A549 (cell line): Measurements from ENCODE around the gene TMEM158. TPM values are rescaled to one million over a fixed set of nuclear protein-coding genes. Genes with fewer than 3 reads are reported as not detected.

Source experiments
- ATAC-seq, 2 experiments: fragments of 200-7000 bp in 1 of 2; fragments of >200 bp in 1 of 2; cut with Nextera tagmentation in 1 of 2; cut with Tn5 transposase in 1 of 2; 3 replicates each; pipeline versions ENCODE4 v1.8.0 to v1.9.1; 2018 to 2020; ENCODE audit warnings: mild to moderate bottlenecking in 1 of 2, moderate library complexity in 1 of 2
- CTCF ChIA-PET: fragments of 300-600 bp; sonication (Branson Sonifier 250); formaldehyde crosslinking; extraction: SDS; loops from one replicate; lab custom pipeline; 2021; ENCODE audit warnings: antibody characterized with exemption, inconsistent platforms; lab: Yijun Ruan, JAX
- POLR2A ChIA-PET: fragments of 350-600 bp; formaldehyde crosslinking; extraction: SDS; loops from one replicate; lab custom pipeline; 2021; ENCODE audit warnings: antibody characterized with exemption, inconsistent platforms; lab: Yijun Ruan, JAX
- DNase-seq, 2 experiments: peaks; one replicate each; pipeline versions ENCODE4 v3.0.0 to v3.0.0-alpha.2; 2011 to 2016; ENCODE audit warnings: low read depth in 1 of 2, low spot score in 1 of 2
- FAIRE-seq: peaks from 2 replicates; lab custom pipeline; 2011; peaks lifted over from hg19 to GRCh38; lab: Jason Lieb, UNC
- H3K27ac ChIP-seq, 2 experiments: fragments of >200 bp; sonication (Bioruptor Twin); formaldehyde crosslinking; 3 replicates each; pipeline ENCODE4 v1.5.1; 2016 to 2017
- H3K4me1 ChIP-seq: fragments of >200 bp; sonication (Bioruptor Twin); formaldehyde crosslinking; 3 replicates; pipeline ENCODE4 v1.6.1; 2016
- H3K4me2 ChIP-seq: fragments of >200 bp; sonication (Bioruptor Twin); formaldehyde crosslinking; 3 replicates; pipeline ENCODE4 v1.6.1; 2016
- H3K4me3 ChIP-seq: fragments of >200 bp; sonication (Bioruptor Twin); formaldehyde crosslinking; 3 replicates; pipeline ENCODE4 v1.5.1; 2016
- H3K9me3 ChIP-seq: fragments of >200 bp; sonication (Bioruptor Twin); formaldehyde crosslinking; 3 replicates; pipeline ENCODE4 v1.6.1; 2016
- BHLHE40 ChIP-seq: IDR thresholded peaks from 2 replicates; pipeline ENCODE4 v1.6.1; 2012; ENCODE audit warnings: low read depth, low read length, inconsistent platforms
- CHD4 ChIP-seq: fragments of 200-600 bp; sonication (generic); IDR thresholded peaks from 2 replicates; pipeline ENCODE4 v1.6.1; 2016; ENCODE audit warnings: antibody characterized with exemption, mild to moderate bottlenecking, borderline replicate concordance
- EP300 ChIP-seq, 2 experiments: fragments of >200 bp; sonication (Bioruptor Twin); formaldehyde crosslinking; IDR thresholded peaks; 2 replicates in 1 of 2; 3 replicates in 1 of 2; pipeline ENCODE4 v1.6.1; 2016 to 2017
- FOSL2 ChIP-seq, 2 experiments: fragments of 450-650 bp in 1 of 2; fragments of >200 bp in 1 of 2; sonication (Bioruptor Twin) in 1 of 2; formaldehyde crosslinking; IDR thresholded peaks; 2 replicates each; pipeline versions ENCODE4 v1.5.0 to v1.6.1; 2016 to 2020; ENCODE audit warnings: mild to moderate bottlenecking in 1 of 2, moderate library complexity in 1 of 2
- FOXS1 ChIP-seq: fragments of 250-450 bp; sonication (Bioruptor Pico); IDR thresholded peaks from 2 replicates; pipeline ENCODE4 v1.5.0; 2020; ENCODE audit warnings: mild to moderate bottlenecking, moderate library complexity
- HEYL ChIP-seq: fragments of 250-450 bp; sonication (Bioruptor Pico); IDR thresholded peaks from 2 replicates; pipeline ENCODE4 v1.8.0; 2021; ENCODE audit warnings: mild to moderate bottlenecking, moderate library complexity
- HOXB13 ChIP-seq: fragments of 250-450 bp; sonication (Bioruptor Pico); IDR thresholded peaks from 2 replicates; pipeline ENCODE4 v1.5.0; 2020; ENCODE audit warnings: low read depth, mild to moderate bottlenecking, moderate library complexity
- HOXB5 ChIP-seq: fragments of 250-450 bp; sonication (Bioruptor Pico); IDR thresholded peaks from 2 replicates; pipeline ENCODE4 v1.5.0; 2020; ENCODE audit warnings: mild to moderate bottlenecking, moderate library complexity
- JUNB ChIP-seq: fragments of >200 bp; sonication (Bioruptor Twin); formaldehyde crosslinking; IDR thresholded peaks from 2 replicates; pipeline ENCODE4 v1.6.1; 2016
- NFE2L2 ChIP-seq: fragments of 150-350 bp; conservative IDR thresholded peaks from 2 replicates; pipeline ENCODE4 v1.6.1; 2014; ENCODE audit warnings: low read length
- RARB ChIP-seq: fragments of 250-450 bp; sonication (Bioruptor Pico); IDR thresholded peaks from 2 replicates; pipeline ENCODE4 v1.8.0; 2021; ENCODE audit warnings: mild to moderate bottlenecking, moderate library complexity
- RCOR1 ChIP-seq: fragments of 150-350 bp; IDR thresholded peaks from 2 replicates; pipeline ENCODE4 v1.6.1; 2014; ENCODE audit warnings: antibody characterized with exemption, low read length, low read depth
- RNF2 ChIP-seq: fragments of 200-600 bp; sonication (generic); IDR thresholded peaks from 2 replicates; pipeline ENCODE4 v1.6.1; 2016; ENCODE audit warnings: low read depth, mild to moderate bottlenecking, antibody characterized with exemption, moderate library complexity, borderline replicate concordance
- SMC3 ChIP-seq: fragments of >200 bp; sonication (Bioruptor Twin); formaldehyde crosslinking; IDR thresholded peaks from 3 replicates; pipeline ENCODE4 v1.6.1; 2018; ENCODE audit warnings: inconsistent platforms
- WGBS: methylation state at CpG from one replicate; pipeline ENCODE4 v1.1.6; 2017; ENCODE audit errors: missing lambda C conversion rate; 5-methylcytosine and 5-hydroxymethylcytosine counted together
- polyA plus RNA-seq, 4 experiments: library from polyadenylated mRNA; depleted of rRNA in 3 of 4; stranded (reverse); fragments of >200 nt; fragmentation: RNase III in 1 of 4; extraction: RNeasy Plus Mini Kit Qiagen cat#74134 plus additional on column Dnase treatment in 1 of 4; gene quantifications; 2 replicates in 3 of 4; 3 replicates in 1 of 4; pipeline ENCODE4 v1.2.3, GENCODE V29; 2011 to 2017
- TF ChIP-seq, protein P1 (sequence below): fragments of 450-650 bp; IDR thresholded peaks from 2 replicates; pipeline ENCODE4 v1.6.1; 2014; ENCODE audit warnings: antibody characterized with exemption
- TF ChIP-seq, protein P2 (sequence below): fragments of 250-450 bp; sonication (Bioruptor Pico); IDR thresholded peaks from 2 replicates; pipeline ENCODE4 v1.5.0; 2021; ENCODE audit warnings: mild to moderate bottlenecking, moderate library complexity, borderline replicate concordance
- TF ChIP-seq, protein P3 (sequence below): IDR thresholded peaks from 2 replicates; pipeline ENCODE4 v1.6.1; 2012
- TF ChIP-seq, protein P4 (sequence below): fragments of >200 bp; sonication (Bioruptor Twin); formaldehyde crosslinking; IDR thresholded peaks from 3 replicates; pipeline ENCODE4 v1.5.1; 2016

The TMEM158 gene
- polyA plus RNA-seq, 2 of the 4 experiments (the other 2 are of a cell fraction): 1.8 to 3.4 TPM

DNA sequence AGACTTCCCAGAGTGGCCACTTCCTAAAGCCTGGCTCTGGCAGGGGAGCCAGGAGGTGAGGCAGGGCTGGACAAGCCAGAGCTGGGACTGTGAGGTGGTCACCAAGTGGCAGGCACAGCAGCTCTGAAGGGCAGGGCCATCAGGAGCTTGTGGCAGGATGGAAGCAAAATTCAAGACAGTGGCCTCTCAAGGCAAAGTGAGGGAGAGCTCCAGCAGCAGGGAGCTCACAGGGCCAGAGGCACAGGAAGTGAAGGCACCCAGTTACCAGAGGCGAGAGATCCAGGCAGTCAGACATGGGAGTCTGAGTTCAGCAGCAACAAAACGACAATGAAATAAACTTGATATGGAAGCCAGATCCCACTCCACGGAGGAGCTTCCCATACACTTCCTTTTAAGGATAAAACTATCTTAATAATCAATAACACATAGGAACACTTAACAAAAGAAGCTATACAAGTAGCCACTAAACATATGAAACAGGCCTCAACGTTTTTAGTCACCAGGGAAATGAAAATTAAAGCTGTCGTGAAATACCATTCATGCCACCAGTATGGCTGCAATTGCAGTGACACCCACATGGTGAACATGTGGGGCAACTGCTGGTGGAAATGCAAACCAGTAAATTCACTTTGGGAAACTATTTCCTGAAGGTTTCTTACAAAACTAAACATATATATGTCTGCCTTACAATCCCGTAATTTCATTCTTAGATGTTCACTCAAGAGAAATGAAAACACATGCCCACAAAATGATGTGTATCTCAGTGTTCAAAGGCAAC lies 35.4 kb upstream of the TMEM158 start:
- H3K4me2 ChIP-seq: no peak overlapping the region
- ChIA-PET POLR2A (no interaction called here), CTCF (no interaction called here)
- H3K9me3 ChIP-seq: no peaks in the 10 kb centered on the region
- ATAC-seq (no peak), FAIRE-seq (no peak), DNase-seq (no peak)
- no peaks in the 10 kb centered on the region for H3K4me1 ChIP-seq
- 66% methylated on average over 6 of the region's 6 CpGs for WGBS
- TF ChIP-seq NFE2L2 (no peak), RCOR1 (no peak), JUNB (no peak), EP300 (IDR thresholded peaks at IDR 0.05) (no peak), SMC3 (no peak), RNF2 (no peak), RARB (CRISPR knock-in tag) (no peak), FOXS1 (CRISPR knock-in tag) (no peak), HOXB13 (CRISPR knock-in tag) (no peak), CHD4 (no peak), BHLHE40 (no peak)
- TF ChIP-seq, protein P1, sequence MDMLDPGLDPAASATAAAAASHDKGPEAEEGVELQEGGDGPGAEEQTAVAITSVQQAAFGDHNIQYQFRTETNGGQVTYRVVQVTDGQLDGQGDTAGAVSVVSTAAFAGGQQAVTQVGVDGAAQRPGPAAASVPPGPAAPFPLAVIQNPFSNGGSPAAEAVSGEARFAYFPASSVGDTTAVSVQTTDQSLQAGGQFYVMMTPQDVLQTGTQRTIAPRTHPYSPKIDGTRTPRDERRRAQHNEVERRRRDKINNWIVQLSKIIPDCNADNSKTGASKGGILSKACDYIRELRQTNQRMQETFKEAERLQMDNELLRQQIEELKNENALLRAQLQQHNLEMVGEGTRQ: no peak
- TF ChIP-seq, protein P2, sequence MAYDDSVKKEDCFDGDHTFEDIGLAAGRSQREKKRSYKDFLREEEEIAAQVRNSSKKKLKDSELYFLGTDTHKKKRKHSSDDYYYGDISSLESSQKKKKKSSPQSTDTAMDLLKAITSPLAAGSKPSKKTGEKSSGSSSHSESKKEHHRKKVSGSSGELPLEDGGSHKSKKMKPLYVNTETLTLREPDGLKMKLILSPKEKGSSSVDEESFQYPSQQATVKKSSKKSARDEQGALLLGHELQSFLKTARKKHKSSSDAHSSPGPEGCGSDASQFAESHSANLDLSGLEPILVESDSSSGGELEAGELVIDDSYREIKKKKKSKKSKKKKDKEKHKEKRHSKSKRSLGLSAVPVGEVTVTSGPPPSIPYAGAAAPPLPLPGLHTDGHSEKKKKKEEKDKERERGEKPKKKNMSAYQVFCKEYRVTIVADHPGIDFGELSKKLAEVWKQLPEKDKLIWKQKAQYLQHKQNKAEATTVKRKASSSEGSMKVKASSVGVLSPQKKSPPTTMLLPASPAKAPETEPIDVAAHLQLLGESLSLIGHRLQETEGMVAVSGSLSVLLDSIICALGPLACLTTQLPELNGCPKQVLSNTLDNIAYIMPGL (CRISPR knock-in tag): no peak
- TF ChIP-seq, protein P3, sequence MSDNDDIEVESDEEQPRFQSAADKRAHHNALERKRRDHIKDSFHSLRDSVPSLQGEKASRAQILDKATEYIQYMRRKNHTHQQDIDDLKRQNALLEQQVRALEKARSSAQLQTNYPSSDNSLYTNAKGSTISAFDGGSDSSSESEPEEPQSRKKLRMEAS: no peak
- TF ChIP-seq, protein P4, sequence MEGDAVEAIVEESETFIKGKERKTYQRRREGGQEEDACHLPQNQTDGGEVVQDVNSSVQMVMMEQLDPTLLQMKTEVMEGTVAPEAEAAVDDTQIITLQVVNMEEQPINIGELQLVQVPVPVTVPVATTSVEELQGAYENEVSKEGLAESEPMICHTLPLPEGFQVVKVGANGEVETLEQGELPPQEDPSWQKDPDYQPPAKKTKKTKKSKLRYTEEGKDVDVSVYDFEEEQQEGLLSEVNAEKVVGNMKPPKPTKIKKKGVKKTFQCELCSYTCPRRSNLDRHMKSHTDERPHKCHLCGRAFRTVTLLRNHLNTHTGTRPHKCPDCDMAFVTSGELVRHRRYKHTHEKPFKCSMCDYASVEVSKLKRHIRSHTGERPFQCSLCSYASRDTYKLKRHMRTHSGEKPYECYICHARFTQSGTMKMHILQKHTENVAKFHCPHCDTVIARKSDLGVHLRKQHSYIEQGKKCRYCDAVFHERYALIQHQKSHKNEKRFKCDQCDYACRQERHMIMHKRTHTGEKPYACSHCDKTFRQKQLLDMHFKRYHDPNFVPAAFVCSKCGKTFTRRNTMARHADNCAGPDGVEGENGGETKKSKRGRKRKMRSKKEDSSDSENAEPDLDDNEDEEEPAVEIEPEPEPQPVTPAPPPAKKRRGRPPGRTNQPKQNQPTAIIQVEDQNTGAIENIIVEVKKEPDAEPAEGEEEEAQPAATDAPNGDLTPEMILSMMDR: no peak
- no peak overlapping the region for H3K27ac ChIP-seq
- H3K4me3 ChIP-seq: no peak overlapping the region

DNA sequence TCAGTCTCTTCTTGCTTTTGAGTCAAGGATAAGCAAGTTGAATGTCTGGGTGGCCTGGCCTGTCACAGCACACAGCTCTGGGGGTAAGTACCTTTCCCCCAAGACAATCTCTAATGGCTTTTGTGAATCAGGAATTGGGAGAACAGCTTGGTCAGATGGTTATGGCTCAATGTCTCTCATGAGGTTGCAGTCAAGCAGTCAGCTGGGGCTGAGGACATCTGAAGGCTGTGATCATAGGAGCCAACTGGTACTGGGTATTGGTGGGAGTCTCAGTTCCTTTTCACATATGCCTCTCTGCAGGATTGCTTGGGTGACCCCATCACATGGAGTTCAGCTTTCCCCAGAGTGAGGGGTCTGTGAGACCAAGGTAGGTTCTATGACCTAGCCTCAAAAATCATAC lies 33.0 kb upstream of the TMEM158 start:
- Histone ChIP-seq H3K4me3 (no peak overlapping the region), H3K4me2 (no peak overlapping the region), H3K27ac (no peak overlapping the region), H3K4me1 (no peaks in the 10 kb centered on the region), H3K9me3 (no peaks in the 10 kb centered on the region)
- DNase-seq: no peak
- ATAC-seq: no peak
- TF ChIP-seq FOSL2 (IDR thresholded peaks at IDR 0.05): no peak
- no peak for TF ChIP-seq FOSL2 (CRISPR knock-in tag; IDR thresholded peaks at IDR 0.05)
- TF ChIP-seq HEYL (CRISPR knock-in tag): no peak
- ChIA-PET CTCF (interaction anchor here (2.2 kb wide), 1 partner anchor 8 kb away, joined by 5 read pairs; no protein-coding TSS in a partner anchor), POLR2A (no interaction called here)
- no peak for FAIRE-seq

DNA sequence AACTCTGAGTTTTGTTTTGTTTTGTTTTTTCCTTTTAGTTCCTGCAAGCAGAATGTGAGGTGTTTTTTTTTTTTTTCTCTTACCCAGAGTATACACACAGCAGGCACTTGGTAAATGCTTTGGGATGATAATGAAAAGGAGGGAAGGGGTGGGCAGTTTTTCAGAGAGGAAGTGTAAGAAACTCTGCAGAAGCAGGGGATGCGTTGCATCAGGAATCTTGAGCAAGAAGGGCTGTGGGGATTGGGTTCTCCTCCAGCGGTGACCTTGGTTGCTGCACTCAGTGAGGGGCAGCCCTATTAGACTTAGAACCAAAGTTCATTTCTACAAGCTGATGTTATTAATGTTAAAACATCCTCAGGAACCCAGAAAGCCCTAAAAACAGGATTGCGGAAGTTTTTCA lies 32.2 kb upstream of the TMEM158 start:
- Histone ChIP-seq H3K9me3 (no peaks in the 10 kb centered on the region), H3K4me1 (no peaks in the 10 kb centered on the region), H3K4me2 (no peak overlapping the region), H3K4me3 (no peak overlapping the region), H3K27ac (no peak overlapping the region)
- WGBS: 69% methylated on average over 3 of the region's 3 CpGs
- DNase-seq (no peak), FAIRE-seq (no peak), ATAC-seq (no peak)
- TF ChIP-seq HOXB5 (CRISPR knock-in tag): no peak
- POLR2A ChIA-PET: no interaction called here
- CTCF ChIA-PET: interaction anchor here (2.2 kb wide), 1 partner anchor 8 kb away, joined by 5 read pairs; no protein-coding TSS in a partner anchor
